HCT116 (cell line): Measurements from ENCODE around the gene TRAF3. TPM values are rescaled to one million over a fixed set of nuclear protein-coding genes. Genes with fewer than 3 reads are reported as not detected.
A peak's percentile ranks its signal among the peaks of the same experiment; 100 is the strongest.

Experiments
- ATAC-seq: fragments of 200-7000 bp; cut with Tn5 transposase; 2 replicates; pipeline ENCODE4 v1.9.1; 2020; ENCODE audit warnings: mild to moderate bottlenecking, moderate library complexity
- BruUV-seq: library from RNA; stranded (reverse); fragments of 400-500 nt; replicated peaks from 2 replicates; lab custom pipeline; 2021; lab: Mats Ljungman, UMichigan
- CTCF ChIA-PET: fragments of 300-600 bp; sonication (Branson Sonifier 250); formaldehyde crosslinking; loops from one replicate; lab custom pipeline; 2021; ENCODE audit warnings: antibody characterized with exemption; lab: Charles Lee
- POLR2A ChIA-PET: fragments of 300-600, 350-600 bp; sonication (Branson Sonifier 250); formaldehyde crosslinking; loops from one replicate; lab custom pipeline; 2021; ENCODE audit warnings: antibody characterized with exemption; lab: Charles Lee
- RAD21 ChIA-PET, 2 experiments: fragments of 300-600 bp; sonication (Branson Sonifier 250); formaldehyde crosslinking; loops; one replicate each; lab custom pipeline; 2023; ENCODE audit warnings: low total read pairs in 2 of 2; ENCODE audit not compliant: uncharacterized antibody in 2 of 2, unreplicated experiment in 2 of 2, low non-redundant PET in 1 of 2; lab: Charles Lee
- DNase-seq: peaks from one replicate; pipeline ENCODE4 v3.0.0-alpha.2; 2010; ENCODE audit warnings: low read depth, low spot score
- H2AFZ ChIP-seq: fragments of 200-600 bp; shearing (Covaris generic), sonication (generic); 2 replicates; pipeline ENCODE4 v1.6.1; 2017; ENCODE audit warnings: low read depth, mixed run types, mixed read lengths, antibody characterized with exemption, low read length; ENCODE audit not compliant: poor library complexity, severe bottlenecking
- H3K27ac ChIP-seq: 2 replicates; pipeline ENCODE4 v1.5.1; 2012; ENCODE audit warnings: low read depth, low read length
- H3K27me3 ChIP-seq: fragments of 200-600 bp; sonication (generic); 2 replicates; pipeline ENCODE4 v1.6.1; 2016; ENCODE audit warnings: mixed run types, low read length, mixed read lengths; ENCODE audit not compliant: insufficient read depth
- H3K36me3 ChIP-seq, 2 experiments: fragments of 200-500 bp in 1 of 2; fragments of 200-600 bp in 1 of 2; sonication (Bioruptor generic) in 1 of 2; sonication (generic) in 1 of 2; 2 replicates each; pipeline versions ENCODE4 v1.5.1 to v1.6.1; 2014 to 2016; ENCODE audit warnings: low read length in 2 of 2, inconsistent platforms in 1 of 2, mixed read lengths in 1 of 2, mixed run types in 1 of 2; ENCODE audit not compliant: insufficient read depth in 2 of 2, control insufficient read depth in 1 of 2
- H3K4me1 ChIP-seq, 2 experiments: fragments of 200-600 bp in 1 of 2; sonication (generic) in 1 of 2; 2 replicates each; pipeline versions ENCODE4 v1.5.1 to v1.6.1; 2012 to 2017; ENCODE audit warnings: low read length in 2 of 2, inconsistent platforms in 1 of 2, mild to moderate bottlenecking in 1 of 2, mixed read lengths in 1 of 2, mixed run types in 1 of 2, moderate library complexity in 1 of 2; ENCODE audit not compliant: insufficient read depth in 2 of 2, control insufficient read depth in 1 of 2
- H3K4me2 ChIP-seq: fragments of 200-600 bp; sonication (generic); 2 replicates; pipeline ENCODE4 v1.6.1; 2017; ENCODE audit warnings: mixed run types, low read length, mixed read lengths
- H3K4me3 ChIP-seq, 2 experiments: fragments of 200-600 bp in 1 of 2; sonication (generic) in 1 of 2; replicated peaks in 1 of 2; 2 replicates each; pipeline ENCODE4 v1.5.1; 2011 to 2016; ENCODE audit warnings: low read length in 2 of 2, control low read depth in 1 of 2, low read depth in 1 of 2, mild to moderate bottlenecking in 1 of 2, mixed read lengths in 1 of 2, mixed run types in 1 of 2
- H3K79me2 ChIP-seq: fragments of 200-600 bp; sonication (generic); 2 replicates; pipeline ENCODE4 v1.6.1; 2017; ENCODE audit warnings: mild to moderate bottlenecking, mixed run types, low read length, moderate library complexity, mixed read lengths; ENCODE audit not compliant: insufficient read depth
- H3K9ac ChIP-seq: fragments of 200-600 bp; sonication (generic); 2 replicates; pipeline ENCODE4 v1.6.1; 2016; ENCODE audit warnings: low read length, mixed read lengths
- H3K9me2 ChIP-seq: fragments of 200-600 bp; sonication (generic), shearing (Covaris generic); 2 replicates; pipeline ENCODE4 v1.6.1; 2017; ENCODE audit warnings: mixed run types, mild to moderate bottlenecking, moderate library complexity; ENCODE audit not compliant: insufficient read depth
- H3K9me3 ChIP-seq, 2 experiments: fragments of 200-500 bp in 1 of 2; fragments of 200-600 bp in 1 of 2; sonication (Bioruptor generic) in 1 of 2; sonication (generic) in 1 of 2; 2 replicates each; pipeline ENCODE4 v1.6.1; 2014 to 2017; ENCODE audit warnings: low read length in 2 of 2, mixed read lengths in 2 of 2, inconsistent platforms in 1 of 2, low read depth in 1 of 2, mild to moderate bottlenecking in 1 of 2, mixed run types in 1 of 2, moderate library complexity in 1 of 2; ENCODE audit not compliant: control insufficient read depth in 1 of 2, insufficient read depth in 1 of 2
- H4K20me1 ChIP-seq: fragments of 200-600 bp; sonication (generic), shearing (Covaris generic); 2 replicates; pipeline ENCODE4 v1.6.1; 2017; ENCODE audit warnings: mixed run types, mild to moderate bottlenecking, moderate library complexity; ENCODE audit not compliant: insufficient read depth
- CBX3 ChIP-seq: IDR thresholded peaks from 2 replicates; pipeline ENCODE4 v1.6.1; 2012; ENCODE audit warnings: low read depth
- CEBPB ChIP-seq: IDR thresholded peaks from 2 replicates; pipeline ENCODE4 v1.6.1; 2012; ENCODE audit warnings: low read depth
- EZH2 ChIP-seq: fragments of 200-600 bp; sonication (generic); IDR thresholded peaks from 2 replicates; pipeline ENCODE4 v1.6.1; 2017; ENCODE audit warnings: antibody characterized with exemption, mixed run types
- FOSL1 ChIP-seq: IDR thresholded peaks from 2 replicates; pipeline ENCODE4 v1.6.1; 2012; ENCODE audit warnings: low read depth
- RAD21 ChIP-seq: IDR thresholded peaks from 2 replicates; pipeline ENCODE4 v1.6.1; 2012; ENCODE audit warnings: low read depth, mild to moderate bottlenecking
- REST ChIP-seq: IDR thresholded peaks from 2 replicates; pipeline ENCODE4 v1.6.1; 2012; ENCODE audit warnings: low read depth
- SIN3A ChIP-seq: IDR thresholded peaks from 2 replicates; pipeline ENCODE4 v1.6.1; 2012; ENCODE audit warnings: low read depth
- SP1 ChIP-seq: IDR thresholded peaks from 2 replicates; pipeline ENCODE4 v1.6.1; 2012; ENCODE audit warnings: low read depth
- YY1 ChIP-seq: IDR thresholded peaks from 2 replicates; pipeline ENCODE4 v1.6.1; 2011; ENCODE audit warnings: low read length, low read depth, moderate library complexity, mild to moderate bottlenecking; ENCODE audit not compliant: insufficient replicate concordance; ENCODE audit errors: extremely low read depth
- intact Hi-C: fragments of 100-400 bp; cut with micrococcal nuclease; formaldehyde crosslinking; loops from 2 replicates; pipeline ENCODE4 v1.10.0; 2022
- total RNA-seq: library from RNA; stranded (reverse); gene quantifications from one replicate; pipeline ENCODE4 v1.2.1, GENCODE V29; 2021; ENCODE audit not compliant: unreplicated experiment

TRAF3 gene
- total RNA-seq, 1 experiment from 2014 or later, result 32.1 TPM

GRCh38 chr14:102947321-102948103, 170.3 kb downstream of the TRAF3 start:
- Histone ChIP-seq H3K4me3 (no peak overlapping the region), H3K79me2 (no peaks in the 10 kb centered on the region), H2AFZ (no peak overlapping the region), H3K4me1 (peaks cover 0 to 4% of the 10 kb centered on the region in 2 experiments; a peak in 1 of 4 replicates), H3K27ac (no peak overlapping the region), H3K36me3 (peaks cover 26 to 42% of the 10 kb centered on the region in 2 experiments)
- CTCF ChIA-PET, result no interaction called here
- ATAC-seq, result no peak
- no peak for TF ChIP-seq CBX3
- no peak for TF ChIP-seq CEBPB
- TF ChIP-seq EZH2, result no peak
- no peak for TF ChIP-seq SIN3A
- TF ChIP-seq REST, result no peak
- TF ChIP-seq, all 23 proteins: peak for 0
- Histone ChIP-seq H3K9me2 (no peaks in the 10 kb centered on the region), H3K4me2 (no peak overlapping the region), H3K27me3 (no peaks in the 10 kb centered on the region), H4K20me1 (no peaks in the 10 kb centered on the region), H3K9me3 (no peaks in the 10 kb centered on the region), H3K9ac (no peak overlapping the region)
- RAD21 ChIA-PET, result no interaction called here
- intact Hi-C loops, result no loop called here
- BruUV-seq, result no TSS peak
- POLR2A ChIA-PET, result no interaction called here
- DNase-seq, result no peak

GRCh38 chr14:102948698-102949061, 171.4 kb downstream of the TRAF3 start:
- peaks cover 26 to 38% of the 10 kb centered on the region in 2 experiments for H3K36me3 ChIP-seq
- no peaks in the 10 kb centered on the region for H3K79me2 ChIP-seq
- H2AFZ ChIP-seq, result no peak overlapping the region
- H3K4me1 ChIP-seq, result peaks cover 0 to 4% of the 10 kb centered on the region in 2 experiments; a peak in 1 of 4 replicates
- peak; percentile 20 for ATAC-seq
- BruUV-seq, result no TSS peak
- H3K27me3 ChIP-seq, result no peaks in the 10 kb centered on the region
- RAD21 ChIA-PET, result no interaction called here
- no peaks in the 10 kb centered on the region for H4K20me1 ChIP-seq
- H3K9ac ChIP-seq, result no peak overlapping the region
- H3K27ac ChIP-seq, result no peak overlapping the region
- POLR2A ChIA-PET, result no interaction called here
- H3K4me2 ChIP-seq, result no peak overlapping the region
- no peaks in the 10 kb centered on the region for H3K9me3 ChIP-seq
- no peak overlapping the region for H3K4me3 ChIP-seq
- intact Hi-C loops, result no loop called here
- CTCF ChIA-PET, result no interaction called here
- H3K9me2 ChIP-seq, result no peaks in the 10 kb centered on the region
- no peak for DNase-seq
- TF ChIP-seq FOSL1 (no peak), SP1 (no peak), YY1 (no peak), CEBPB (no peak), REST (no peak), RAD21 (no peak)
